ENCODE data around the gene SNX8.
"Not testable (repeated sequence)": the region's sequence is repeated elsewhere in the genome, so short reads cannot be mapped to it uniquely, and the experiment has no call there.

The SNX8 gene, protein sequence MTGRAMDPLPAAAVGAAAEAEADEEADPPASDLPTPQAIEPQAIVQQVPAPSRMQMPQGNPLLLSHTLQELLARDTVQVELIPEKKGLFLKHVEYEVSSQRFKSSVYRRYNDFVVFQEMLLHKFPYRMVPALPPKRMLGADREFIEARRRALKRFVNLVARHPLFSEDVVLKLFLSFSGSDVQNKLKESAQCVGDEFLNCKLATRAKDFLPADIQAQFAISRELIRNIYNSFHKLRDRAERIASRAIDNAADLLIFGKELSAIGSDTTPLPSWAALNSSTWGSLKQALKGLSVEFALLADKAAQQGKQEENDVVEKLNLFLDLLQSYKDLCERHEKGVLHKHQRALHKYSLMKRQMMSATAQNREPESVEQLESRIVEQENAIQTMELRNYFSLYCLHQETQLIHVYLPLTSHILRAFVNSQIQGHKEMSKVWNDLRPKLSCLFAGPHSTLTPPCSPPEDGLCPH

GRCh38 chr7:2314209-2314955 is at the start of gene SNX8:
Gene SNX8, minus strand, starts transcription at chr7:2314441. Its CDS starts 20 bp downstream, at chr7:2314421.
- in situ Hi-C loops (cut with MboI; ENCODE audit: low sequenced_read_pairs), result no loop called here

- in situ Hi-C loops (cut with MboI; ENCODE audit: low sequenced_read_pairs), result no loop called here
Measured at GRCh38 chr7:2362385-2363088, 48.3 kb upstream of the SNX8 start.

DNA sequence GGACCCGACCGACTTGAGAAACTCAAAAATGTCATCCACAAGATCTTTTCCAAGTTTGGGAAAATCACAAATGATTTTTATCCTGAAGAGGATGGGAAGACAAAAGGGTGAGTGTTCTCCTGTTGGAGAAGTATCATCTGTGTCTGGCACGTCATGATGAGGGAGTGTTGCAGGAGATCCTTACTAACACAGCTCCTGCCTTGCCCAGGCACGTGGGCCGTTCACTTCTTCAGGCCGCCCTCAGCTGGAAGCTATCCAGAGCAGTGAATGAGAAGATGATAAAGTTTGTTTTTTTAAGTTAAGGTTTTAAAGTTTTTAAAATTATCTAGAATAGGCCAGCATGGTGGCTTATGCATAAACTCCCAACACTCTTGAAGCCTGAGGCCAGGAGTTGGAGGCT is 46.6 kb upstream of the SNX8 start:
- in situ Hi-C loops (cut with MboI; ENCODE audit: low sequenced_read_pairs), result no loop called here

DNA sequence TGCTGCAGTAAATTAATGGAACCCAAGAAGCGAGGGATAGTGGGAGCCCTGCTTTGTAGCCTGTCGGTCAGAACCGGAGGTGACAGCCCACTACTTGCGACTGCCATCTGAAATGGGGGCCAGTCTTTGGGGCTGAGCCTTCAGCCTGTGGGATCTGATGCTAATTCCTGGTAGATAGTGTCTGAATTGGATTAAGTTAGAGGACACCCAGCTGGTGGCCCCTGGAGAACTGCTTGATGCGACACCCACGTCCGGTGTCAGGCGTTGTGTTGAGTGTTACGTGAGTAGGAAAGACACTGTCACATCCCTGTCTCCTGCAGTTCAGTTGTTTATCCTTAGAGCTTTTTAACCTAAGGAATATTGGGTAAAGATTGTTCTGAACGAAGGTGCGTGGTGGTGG is 45.4 kb upstream of the SNX8 start:
- in situ Hi-C loops (cut with MboI; ENCODE audit: low sequenced_read_pairs), result no loop called here

DNA sequence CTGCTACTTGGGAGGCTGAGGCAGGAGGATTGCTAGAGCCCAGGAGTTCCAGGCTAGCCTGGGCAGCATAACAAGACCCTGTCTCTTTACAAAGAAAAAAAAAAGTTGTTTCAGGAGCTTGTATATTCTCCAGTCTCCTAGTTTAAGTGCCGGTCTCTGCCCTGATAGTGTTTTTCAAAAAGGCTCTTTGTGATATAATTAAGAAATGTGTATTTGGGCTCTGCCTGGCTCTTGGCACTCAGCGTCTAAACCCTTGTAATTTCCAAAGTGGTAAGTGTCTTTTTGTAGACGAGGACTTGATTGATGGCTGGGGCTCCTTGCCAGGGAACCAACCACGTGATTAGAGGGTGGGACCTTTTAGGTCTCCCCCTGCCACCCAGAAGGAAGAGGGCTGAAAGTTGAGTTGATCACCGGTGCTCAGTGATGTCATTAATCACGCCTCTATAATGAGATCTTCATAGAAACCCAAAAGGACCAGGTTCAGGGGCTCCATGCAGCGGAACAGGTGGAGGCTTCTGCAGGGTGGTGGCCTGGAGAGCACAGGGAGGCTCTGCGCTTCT is 44.8 kb upstream of the SNX8 start:
- in situ Hi-C loops (cut with MboI; ENCODE audit: low sequenced_read_pairs), result no loop called here

GRCh38 chr7:2357571-2357970 is 43.3 kb upstream of the SNX8 start:
- in situ Hi-C loops (cut with MboI; ENCODE audit: low sequenced_read_pairs), result no loop called here

DNA sequence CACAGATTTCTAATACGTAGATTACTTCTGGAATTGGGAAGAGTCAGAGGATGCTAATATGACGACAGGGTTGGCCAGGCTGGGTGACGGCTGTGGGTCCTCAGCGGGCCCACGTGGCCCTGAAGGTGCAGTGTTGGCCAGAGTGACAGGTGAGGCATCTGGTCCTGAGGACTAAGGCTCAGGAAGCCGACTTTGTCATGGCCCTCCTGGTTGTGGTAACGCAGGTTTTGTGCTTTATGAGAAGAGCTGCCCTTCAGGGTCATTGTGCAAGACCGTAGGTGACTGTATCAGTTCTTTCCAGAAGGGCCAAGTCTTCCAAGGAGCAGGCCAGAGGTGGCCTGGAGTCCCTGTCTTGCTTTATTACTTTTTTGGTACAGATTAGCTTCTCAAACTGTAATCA is 42.9 kb upstream of the SNX8 start:
- in situ Hi-C loops (cut with MboI; ENCODE audit: low sequenced_read_pairs), result no loop called here

GRCh38 chr7:2355705-2356008 is 41.4 kb upstream of the SNX8 start:
- in situ Hi-C loops (cut with MboI; ENCODE audit: low sequenced_read_pairs), result no loop called here

DNA sequence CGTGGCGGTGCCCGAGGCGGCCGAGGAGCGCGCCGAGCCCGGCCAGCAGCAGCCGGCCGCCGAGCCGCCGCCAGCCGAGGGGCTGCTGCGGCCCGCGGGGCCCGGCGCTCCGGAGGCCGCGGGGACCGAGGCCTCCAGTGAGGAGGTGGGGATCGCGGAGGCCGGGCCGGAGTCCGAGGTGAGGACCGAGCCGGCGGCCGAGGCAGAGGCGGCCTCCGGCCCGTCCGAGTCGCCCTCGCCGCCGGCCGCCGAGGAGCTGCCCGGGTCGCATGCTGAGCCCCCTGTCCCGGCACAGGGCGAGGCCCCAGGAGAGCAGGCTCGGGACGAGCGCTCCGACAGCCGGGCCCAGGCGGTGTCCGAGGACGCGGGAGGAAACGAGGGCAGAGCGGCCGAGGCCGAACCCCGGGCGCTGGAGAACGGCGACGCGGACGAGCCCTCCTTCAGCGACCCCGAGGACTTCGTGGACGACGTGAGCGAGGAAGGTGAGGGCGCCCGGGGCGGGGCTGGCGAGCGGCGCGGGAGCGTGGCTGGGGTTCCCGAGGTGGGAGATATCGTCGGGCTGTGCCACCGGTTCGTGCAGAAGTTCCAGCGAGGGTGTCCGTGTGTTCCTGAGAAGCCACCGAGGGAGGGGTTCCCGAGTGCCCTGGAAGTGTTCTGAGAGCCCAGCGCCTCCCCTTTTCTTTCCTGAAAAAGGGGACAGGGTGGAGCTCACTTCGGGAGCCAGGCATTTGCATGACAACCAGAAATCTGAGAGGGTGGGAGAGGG is 40.9 kb upstream of the SNX8 start:
- in situ Hi-C loops (cut with MboI; ENCODE audit: low sequenced_read_pairs), result no loop called here

DNA sequence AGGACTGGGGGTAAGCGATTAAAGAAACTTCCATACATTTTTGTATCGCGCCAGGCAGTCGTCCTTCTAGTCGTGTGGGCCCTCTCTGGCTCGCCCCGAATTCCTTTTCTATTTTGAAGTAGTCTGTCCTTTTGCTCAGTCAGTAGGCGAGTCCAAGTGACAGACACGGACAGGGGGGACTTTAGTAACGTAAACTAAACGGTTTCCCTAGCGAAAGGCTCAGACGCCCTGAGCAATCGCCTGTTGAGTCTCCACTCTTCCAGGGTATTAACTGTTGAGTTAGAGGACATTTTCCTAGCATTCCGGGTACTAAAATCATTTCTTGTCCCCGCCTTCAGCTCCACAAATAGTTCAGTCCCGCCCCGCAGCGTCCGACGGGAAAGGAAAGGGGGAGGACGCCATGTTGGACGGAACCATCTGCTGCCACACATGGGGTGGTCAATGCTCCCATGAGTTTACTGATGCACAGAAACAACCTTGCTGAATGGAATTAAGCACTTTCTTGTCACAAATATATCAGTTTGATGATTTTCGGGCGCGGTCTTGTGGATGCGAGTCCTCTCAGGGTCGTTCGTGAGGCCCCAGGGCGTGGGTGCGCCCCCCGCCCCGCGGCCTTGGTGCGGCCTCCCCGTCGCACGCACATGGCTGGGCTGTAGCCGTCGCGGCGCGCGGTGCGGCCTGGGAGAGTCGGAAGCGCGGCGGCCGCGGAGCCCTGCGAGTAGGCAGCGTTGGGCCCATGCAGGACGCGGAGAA is 40.1 kb upstream of the SNX8 start, which contains the start of gene EIF3B:
Gene EIF3B, plus strand, starts transcription at position 642 of the 753 bp plus-strand sequence. Its CDS starts 95 bp downstream, at position 737.
- in situ Hi-C loops (cut with MboI; ENCODE audit: low sequenced_read_pairs), result no loop called here

DNA sequence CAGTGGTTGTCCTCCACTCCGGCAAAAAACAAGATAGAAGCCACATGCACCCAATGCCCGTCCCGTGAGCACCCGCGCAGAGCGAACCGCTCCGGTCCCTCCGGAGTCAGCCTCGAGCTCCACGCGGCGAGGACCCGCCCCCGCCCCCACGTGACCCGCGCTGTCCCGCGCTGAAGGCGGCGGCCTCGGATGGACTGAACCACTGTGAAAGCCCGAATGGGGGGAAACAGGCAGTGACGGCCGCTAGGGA is 39.6 kb upstream of the SNX8 start:
- in situ Hi-C loops (cut with MboI; ENCODE audit: low sequenced_read_pairs), result no loop called here

- in situ Hi-C loops (cut with MboI; ENCODE audit: low sequenced_read_pairs), result no loop called here
Measured at GRCh38 chr7:2353113-2353935, 39.1 kb upstream of the SNX8 start.

DNA sequence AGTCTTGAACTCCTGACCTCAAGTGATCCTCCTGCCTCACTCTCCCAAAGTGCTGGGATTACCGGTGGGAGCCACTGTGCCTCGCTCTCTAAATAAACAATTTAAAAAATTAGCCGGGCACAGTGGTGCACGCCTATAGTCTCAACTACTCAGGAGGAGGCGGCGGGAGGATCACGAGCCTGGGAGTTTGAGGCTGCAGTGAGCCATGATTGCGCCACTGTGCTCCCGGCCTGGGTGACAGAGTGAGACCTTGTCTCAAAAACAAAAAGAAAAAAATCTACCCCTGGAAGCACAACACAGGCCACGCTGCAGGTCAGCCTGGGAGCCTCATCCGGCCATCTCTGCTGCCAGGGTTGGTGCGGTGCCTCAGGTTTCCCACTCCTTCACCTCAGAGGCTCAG is 36.6 kb upstream of the SNX8 start:
- in situ Hi-C loops (cut with MboI; ENCODE audit: low sequenced_read_pairs), result no loop called here

- in situ Hi-C loops (cut with MboI; ENCODE audit: low sequenced_read_pairs), result no loop called here
Measured at GRCh38 chr7:2350055-2350454, 35.8 kb upstream of the SNX8 start.

DNA sequence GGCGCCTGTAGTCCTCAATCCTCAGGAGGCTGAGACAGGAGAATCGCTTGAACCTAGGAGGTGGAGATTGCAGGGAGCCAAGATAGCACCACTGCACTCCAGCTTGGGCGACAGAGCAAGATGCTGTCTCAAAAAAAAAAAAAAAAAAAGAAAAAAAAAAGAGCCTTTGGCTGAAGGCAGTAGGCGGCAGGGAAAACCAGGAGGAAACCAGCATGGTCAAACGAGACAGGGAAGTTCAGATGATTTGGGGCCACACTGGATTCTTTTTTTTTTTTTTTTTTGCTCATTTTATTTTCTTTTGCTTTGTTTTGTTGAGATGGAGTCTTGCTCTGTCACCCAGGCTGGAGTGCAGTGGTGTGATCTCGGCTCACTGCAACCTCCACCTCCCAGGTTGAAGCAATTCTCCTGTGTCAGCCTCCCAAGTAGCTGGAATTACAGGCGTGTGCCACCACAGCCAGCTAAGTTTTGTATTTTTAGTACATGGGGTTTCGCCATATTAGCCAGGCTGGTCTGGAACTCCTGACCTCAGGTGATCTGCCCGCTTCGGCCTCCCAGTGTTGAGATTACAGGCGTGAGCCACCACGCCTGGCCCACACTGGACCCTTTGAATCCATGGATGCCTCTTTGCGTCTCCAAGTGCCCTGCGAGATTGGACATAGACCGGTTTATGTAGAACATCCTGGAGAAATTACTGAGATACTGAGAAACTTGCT is 33.3 kb upstream of the SNX8 start:
- in situ Hi-C loops (cut with MboI; ENCODE audit: low sequenced_read_pairs), result not testable (repeated sequence)

- in situ Hi-C loops (cut with MboI; ENCODE audit: low sequenced_read_pairs), result no loop called here
Measured at GRCh38 chr7:2336626-2337299, 22.5 kb upstream of the SNX8 start.

- in situ Hi-C loops (cut with MboI; ENCODE audit: low sequenced_read_pairs), result not testable (repeated sequence)
Measured at GRCh38 chr7:2332606-2333231, 18.5 kb upstream of the SNX8 start.

GRCh38 chr7:2331707-2332106 is 17.5 kb upstream of the SNX8 start:
- in situ Hi-C loops (cut with MboI; ENCODE audit: low sequenced_read_pairs), result no loop called here

Measured in HL-60/S4 treated with retinoic acid at 250 ng/mL for 4 days and 3 days (cell line).